ENCODE data around the gene OR5I1.

OR5I1 gene

GRCh38 chr11:55936300-55936699 is at the start of gene OR5I1:
OR5I1 (minus strand) TSS chr11:55936400; CDS start chr11:55936400, 0 bp downstream.
- in situ Hi-C loops (cut with MboI; ENCODE audit: low sequenced_read_pairs, unreplicated experiment): loop anchor here (25.0 kb wide), 1 partner anchor 851 kb away; no protein-coding TSS in a partner anchor
- no peak for TF ChIP-seq CTCF (IDR thresholded peaks at IDR 0.05; ENCODE audit: borderline replicate concordance, control extremely low read depth, extremely low read depth, insufficient read depth, missing control alignments)
- DNase-seq (ENCODE audit: low spot score): no peak

GRCh38 chr11:55970935-55971334 is 34.7 kb upstream of the OR5I1 start:
- in situ Hi-C loops (cut with MboI; ENCODE audit: low sequenced_read_pairs, unreplicated experiment): no loop called here
- no peak for TF ChIP-seq CTCF (IDR thresholded peaks at IDR 0.05; ENCODE audit: borderline replicate concordance, control extremely low read depth, extremely low read depth, insufficient read depth, missing control alignments)
- DNase-seq (ENCODE audit: low spot score): no peak

GRCh38 chr11:55969845-55970244 is 33.6 kb upstream of the OR5I1 start, which contains the start of gene OR10AG1:
OR10AG1 (minus strand) TSS chr11:55969945; CDS start chr11:55969907, 38 bp downstream.
- in situ Hi-C loops (cut with MboI; ENCODE audit: low sequenced_read_pairs, unreplicated experiment): no loop called here
- no peak for TF ChIP-seq CTCF (IDR thresholded peaks at IDR 0.05; ENCODE audit: borderline replicate concordance, control extremely low read depth, extremely low read depth, insufficient read depth, missing control alignments)
- DNase-seq (ENCODE audit: low spot score): no peak

DNA sequence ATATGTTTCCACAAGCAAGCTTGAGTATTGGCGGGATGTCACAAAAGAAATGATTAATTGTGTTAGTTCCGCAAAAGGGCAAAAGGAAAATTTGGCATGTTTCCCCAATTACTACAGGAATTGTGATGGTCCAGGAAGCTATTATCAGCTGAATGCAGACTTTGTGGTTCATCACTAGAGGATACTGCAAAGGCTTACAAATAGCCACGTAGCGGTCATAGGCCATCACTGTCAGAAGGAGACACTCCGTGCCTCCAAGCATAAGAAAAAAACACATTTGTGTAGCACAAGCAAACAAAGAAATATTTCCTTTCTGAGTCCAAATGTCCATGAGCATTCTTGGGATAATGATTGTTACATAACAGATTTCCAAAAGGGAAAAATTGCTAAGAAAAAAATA is 31.7 kb upstream of the OR5I1 start:
- DNase-seq (ENCODE audit: low spot score): no peak
- in situ Hi-C loops (cut with MboI; ENCODE audit: low sequenced_read_pairs, unreplicated experiment): no loop called here
- TF ChIP-seq CTCF (IDR thresholded peaks at IDR 0.05; ENCODE audit: borderline replicate concordance, control extremely low read depth, extremely low read depth, insufficient read depth, missing control alignments): no peak

GRCh38 chr11:55966391-55966790 is 30.2 kb upstream of the OR5I1 start:
- TF ChIP-seq CTCF (IDR thresholded peaks at IDR 0.05; ENCODE audit: borderline replicate concordance, control extremely low read depth, extremely low read depth, insufficient read depth, missing control alignments): no peak
- in situ Hi-C loops (cut with MboI; ENCODE audit: low sequenced_read_pairs, unreplicated experiment): no loop called here
- DNase-seq (ENCODE audit: low spot score): no peak

DNA sequence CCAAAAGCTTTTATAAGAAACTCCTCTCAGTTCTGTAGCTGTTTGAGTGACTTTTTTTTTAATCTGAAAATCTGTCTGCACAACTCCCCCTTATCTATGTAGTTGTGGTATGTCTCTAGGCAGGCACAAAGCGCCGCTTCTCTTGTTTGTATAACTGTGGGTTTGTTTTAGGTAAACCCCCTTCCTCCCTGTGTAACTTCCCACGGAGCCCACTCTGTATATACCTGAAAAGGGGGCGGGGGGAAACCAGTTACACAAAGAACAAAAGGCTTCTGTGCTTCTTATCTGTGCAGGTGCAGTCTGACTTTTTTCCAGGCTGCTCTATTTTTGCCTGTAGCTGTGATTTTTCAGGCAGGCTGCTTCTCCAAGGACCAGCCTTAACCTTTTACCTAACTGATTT is 20.3 kb upstream of the OR5I1 start:
- no peak for DNase-seq (ENCODE audit: low spot score)
- in situ Hi-C loops (cut with MboI; ENCODE audit: low sequenced_read_pairs, unreplicated experiment): no loop called here
- no peak for TF ChIP-seq CTCF (IDR thresholded peaks at IDR 0.05; ENCODE audit: borderline replicate concordance, control extremely low read depth, extremely low read depth, insufficient read depth, missing control alignments)

Measured in GM13976 (cell line).